HG02642 (cell line): ENCODE results near the gene PCDH8.
A peak's percentile ranks its signal among the peaks of the same experiment; 100 is the strongest.

Source experiments
- ATAC-seq: cut with Tn5 transposase; IDR thresholded peaks from one replicate; pipeline ENCODE4 v1.9.1; 2021; ENCODE audit warnings: mild to moderate bottlenecking; ENCODE audit not compliant: unreplicated experiment, poor library complexity

PCDH8 gene

DNA sequence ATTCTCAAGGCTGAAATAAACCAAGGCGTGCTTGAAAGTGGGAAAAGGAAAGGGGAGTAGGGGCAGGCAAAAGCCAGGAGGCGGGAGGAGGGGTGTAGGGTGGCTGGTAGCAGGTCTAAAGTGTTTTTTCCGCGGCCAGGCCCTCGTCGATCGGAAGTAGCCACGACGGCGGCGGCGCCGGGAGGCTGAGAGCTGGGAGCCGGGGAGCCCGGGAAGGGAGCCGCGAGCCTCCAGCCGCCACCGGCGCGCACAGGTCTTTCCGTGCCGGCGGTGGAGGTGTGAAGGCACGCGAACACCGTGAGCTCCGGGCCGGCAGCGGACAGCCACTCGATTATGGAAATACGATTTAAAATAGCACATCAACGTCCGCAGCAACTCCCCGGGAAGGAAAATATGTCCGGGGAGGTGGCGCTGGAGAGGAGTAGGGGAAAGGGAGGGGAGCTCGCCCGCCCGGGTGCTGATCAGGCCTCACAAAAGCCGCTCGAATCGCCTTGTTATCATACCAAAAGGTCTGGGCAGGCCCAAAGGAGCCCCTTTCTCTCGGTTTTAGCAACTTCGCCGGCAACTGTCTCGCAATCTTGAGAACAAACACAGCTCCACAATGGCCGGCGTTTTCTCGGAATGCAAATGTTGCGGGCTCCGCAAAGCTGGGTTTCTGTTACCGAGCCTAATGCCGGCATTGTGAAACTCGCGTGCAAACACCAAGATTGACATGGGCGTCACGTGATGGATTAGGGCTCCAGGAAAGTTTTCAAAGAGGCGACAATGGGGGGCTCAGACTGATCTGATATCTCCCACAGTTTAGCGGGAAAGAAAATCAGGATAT, 2.9 kb upstream of the PCDH8 start:
- peak; percentile 87 for ATAC-seq

DNA sequence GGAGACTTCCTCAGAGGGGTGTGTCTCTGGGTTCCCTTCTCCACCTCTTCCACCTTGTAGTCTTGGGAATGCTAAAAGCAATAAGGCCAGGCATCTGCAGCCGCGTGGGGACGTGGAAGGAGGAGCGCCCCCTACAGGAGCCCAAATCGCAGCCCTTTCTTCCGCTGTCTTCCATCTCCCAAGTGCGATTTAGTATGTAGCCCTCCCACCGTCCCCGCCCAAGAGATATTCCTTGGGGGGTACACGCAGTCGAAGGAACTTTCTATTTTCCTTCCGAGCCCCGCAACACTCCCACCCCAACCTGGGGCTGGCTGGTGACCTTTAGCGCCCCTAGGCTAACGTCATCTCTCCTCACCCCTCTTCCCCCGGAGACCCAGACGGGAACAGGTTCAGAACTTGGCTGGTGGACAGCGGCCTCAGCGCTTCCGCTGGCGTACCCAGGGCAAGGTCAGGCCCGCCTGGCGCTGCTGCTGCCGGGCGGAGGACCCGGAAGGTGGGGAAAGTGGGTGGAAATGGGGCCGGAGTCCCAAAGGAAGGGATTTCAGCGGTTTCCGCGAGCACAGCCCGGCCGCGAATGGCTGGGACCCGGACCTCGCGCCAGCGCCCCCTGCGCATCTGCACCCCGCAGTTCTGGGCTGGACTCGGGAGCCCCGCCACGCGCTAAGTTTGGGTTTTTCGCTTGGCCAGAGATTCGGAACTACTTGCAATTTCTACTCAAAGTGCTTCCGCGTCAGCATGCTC, 2.1 kb upstream of the PCDH8 start:
- peak; percentile 49 for ATAC-seq

DNA sequence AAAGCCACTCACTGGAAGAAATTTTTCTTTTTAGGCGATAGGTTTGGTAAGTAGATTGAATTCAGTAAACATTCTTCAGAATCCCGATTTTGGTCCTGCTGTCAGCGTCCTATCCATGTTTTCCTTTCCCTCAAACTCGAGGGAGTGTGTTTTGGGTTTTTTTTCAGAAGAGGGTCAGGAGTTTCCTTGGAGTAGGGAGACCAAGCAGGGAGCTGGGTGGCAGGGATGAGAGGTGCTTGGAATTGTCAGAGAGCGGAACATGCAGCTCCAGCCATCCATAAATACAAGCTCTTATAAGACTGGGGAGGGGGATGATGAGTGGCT, 1.6 kb upstream of the PCDH8 start:
- no peak for ATAC-seq

DNA sequence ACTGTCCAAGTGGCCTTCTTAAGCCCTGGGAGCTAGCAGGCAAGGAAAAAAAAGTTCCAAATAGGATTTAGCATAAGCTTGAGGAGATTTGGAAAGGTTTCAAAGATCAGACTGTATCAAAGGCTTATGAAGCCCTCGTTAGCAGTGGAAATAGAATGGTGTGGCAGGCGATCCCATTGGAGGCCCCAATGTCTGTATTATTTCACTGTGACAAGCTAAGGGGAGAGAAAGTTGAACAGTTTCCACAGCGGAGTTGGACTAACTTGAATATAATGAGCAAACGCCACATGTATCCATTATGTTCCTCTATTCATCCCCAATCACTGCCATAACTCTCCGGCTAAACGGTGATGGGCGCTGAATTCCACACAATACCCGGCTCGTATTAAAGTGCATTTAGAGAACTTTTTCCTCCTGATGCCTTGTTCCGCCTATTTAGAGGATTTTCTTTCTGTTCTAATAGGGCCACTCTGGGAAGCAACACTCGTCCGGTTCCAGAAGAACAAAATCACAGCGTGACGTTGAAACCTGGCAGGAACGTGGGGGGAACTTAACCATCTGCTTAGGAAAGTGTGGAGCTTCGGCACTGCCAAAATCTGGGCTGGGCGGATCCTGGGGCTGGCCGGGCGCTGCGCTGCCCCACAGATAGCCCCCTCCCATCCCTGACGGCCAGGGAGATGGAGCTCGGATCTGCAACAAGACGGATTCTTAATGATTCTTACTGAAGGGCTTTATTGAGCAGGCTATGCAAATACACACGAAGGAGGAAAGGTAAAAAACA, 1.0 kb upstream of the PCDH8 start:
- ATAC-seq, result no peak

DNA sequence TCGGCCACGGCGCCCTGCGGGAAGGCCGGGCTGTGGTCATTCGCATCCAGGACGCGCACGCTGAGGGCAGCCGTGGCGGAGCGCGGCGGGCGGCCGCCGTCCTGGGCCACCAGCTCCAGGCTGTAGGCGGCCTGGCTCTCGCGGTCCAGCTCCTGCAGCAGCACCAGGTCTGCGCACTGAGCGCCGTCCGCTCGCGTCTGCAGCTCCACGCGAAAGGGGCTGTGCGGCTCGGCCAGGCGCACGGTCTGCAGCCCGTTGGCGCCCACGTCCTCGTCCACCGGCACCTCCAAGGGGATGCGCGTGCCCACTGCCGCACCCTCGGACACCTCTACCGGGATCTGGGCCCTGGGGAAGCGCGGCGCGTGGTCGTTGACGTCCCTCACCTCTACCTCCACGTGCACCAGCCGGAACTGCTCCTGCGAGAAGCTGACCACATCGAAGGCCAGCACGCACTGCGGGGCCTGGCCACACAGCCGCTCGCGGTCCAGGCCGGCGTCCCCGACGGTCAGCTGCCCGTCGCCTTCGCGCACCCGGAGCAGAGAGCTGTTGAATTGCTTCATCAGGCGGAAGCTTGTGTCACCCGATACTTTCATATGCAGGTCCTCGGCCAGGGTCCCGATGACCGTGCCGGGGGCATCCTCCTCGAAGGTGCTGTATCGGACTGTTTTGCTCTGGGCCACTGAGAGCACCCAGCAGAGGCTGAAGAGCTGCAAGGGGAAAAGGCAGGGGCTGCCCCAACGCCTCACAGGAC, 583 bp downstream of the PCDH8 start:
- ATAC-seq, result no peak

DNA sequence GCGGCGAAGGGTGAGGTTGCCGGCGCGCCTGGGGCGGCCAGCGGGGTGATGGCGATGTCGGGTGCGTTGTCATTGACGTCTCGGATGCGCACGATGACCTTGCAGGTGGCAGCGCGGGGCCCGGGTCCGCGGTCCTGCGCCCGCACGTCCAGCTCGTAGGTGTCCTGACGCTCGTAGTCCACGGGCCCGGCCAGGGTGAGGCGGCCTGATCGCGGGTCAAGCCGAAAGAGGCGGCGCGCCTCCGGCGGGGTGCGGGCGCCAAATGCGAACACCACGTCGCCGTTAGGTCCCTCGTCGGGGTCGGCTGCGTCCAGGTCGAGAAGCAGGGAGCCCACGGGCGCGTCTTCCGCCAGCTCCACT, 1.1 kb downstream of the PCDH8 start:
- ATAC-seq, result no peak

DNA sequence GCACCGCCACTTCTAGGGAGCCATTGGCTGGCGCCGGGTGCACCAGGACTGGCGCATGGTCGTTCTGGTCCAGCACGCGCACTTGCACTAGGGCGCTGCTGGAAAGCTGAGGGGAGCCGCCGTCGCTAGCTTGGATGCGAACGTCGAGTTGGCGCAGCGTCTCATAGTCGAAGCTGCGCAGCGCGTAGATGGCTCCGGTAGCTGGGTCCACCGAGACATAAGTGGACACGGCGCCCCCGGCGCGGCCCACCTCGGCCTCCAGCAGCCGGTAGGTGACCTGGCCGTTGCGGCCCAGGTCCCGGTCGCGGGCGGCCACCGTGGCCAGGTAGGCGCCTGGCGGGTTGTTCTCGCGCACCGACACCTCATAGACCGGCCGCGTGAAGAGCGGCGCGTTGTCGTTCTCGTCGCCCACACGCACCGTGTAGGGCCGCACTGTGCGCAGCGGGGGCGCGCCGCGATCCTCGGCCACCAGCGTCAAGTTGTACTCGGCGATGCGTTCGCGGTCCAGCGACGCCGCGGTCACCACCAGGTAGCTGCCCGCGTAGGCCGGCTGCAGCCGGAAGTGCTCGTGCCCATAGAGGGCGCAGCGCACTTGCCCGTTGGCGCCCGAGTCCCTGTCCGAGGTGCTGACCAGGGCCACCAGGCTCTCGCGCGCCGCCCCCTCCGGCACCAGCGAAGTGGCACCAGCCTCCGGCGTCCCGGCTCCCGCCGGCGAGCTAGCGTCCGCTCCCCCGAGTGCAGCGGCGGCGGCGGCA, 1.7 kb downstream of the PCDH8 start:
- ATAC-seq, result no peak

DNA sequence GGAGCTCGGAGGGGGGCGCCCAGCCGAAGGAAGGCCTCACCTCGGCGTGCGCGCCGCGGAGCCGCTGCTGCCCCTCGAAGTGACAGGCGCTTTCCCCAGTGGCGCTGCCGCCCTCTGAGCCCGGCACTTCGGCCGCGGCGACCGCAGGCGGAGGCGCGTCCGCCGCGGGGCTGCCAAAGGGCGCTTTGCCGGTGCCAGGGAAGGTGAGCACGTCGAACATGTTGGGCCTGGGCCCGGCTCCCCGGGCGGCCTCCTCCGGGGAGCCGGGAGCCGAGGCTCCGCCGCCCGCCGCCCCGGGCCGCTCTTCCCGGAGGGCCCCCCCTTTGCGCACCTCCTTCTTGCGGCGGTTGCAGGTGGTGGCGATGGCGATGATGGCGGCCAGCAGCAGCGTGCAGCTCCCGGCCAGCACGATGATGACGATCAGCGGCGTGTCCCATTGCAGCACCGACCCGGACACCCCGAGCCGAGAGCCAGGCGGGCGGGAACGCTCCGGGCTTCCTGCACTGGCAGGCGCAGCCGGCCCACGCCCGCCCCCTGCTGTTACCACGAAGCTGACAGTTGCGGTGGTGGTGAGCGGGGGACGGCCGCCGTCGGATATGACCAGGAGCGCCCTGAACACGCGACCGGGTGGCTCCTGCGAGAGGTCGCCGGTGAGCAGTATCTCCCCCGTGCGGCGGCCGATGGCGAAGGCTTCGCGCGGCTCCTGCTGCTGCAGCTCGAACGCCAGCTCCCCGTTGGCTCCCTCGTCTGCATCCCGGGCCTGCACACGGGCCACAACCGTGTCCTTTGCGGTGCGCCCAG, 2.5 kb downstream of the PCDH8 start:
- ATAC-seq, result no peak

DNA sequence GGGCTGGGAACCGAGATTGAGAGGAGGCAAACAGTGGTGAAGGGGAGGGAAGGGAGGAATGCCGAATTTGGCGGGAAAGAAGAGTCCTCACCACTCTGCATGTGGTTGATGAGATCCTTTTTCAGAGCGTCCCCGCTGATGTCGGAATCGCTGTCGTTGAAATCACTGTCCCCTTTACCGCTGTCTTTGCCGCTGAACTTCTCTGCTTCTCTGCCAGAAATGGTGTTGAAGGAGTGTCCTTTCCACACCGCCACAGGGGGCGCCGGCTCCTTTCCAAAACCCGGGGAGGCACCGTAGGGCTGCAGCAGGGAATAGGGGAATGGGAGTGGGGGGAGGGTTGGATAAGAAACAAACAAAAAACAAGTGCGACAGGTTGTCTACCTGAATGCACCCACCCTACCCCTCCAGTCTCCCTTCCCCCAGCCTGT, 3.1 kb downstream of the PCDH8 start:
- ATAC-seq, result no peak

DNA sequence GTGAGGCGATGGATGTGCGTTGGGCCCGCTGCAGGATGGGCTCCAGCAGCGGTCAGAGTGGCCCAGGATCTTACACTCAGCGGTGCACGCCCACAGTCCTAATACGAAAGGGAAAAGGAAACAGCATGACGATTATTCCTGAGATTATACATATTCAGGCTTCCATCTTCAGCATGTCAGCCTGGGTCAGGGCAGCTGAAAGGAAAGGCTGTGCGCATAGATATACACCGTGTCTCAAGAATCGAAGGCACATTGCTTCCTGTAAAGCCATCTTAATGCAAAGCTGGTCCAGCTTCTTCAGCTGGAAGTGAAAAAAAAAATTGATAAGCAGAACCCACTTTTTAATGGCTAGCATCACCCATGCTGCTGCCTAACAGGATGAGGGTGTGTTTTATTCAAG, 3.6 kb downstream of the PCDH8 start:
- ATAC-seq, result no peak

DNA sequence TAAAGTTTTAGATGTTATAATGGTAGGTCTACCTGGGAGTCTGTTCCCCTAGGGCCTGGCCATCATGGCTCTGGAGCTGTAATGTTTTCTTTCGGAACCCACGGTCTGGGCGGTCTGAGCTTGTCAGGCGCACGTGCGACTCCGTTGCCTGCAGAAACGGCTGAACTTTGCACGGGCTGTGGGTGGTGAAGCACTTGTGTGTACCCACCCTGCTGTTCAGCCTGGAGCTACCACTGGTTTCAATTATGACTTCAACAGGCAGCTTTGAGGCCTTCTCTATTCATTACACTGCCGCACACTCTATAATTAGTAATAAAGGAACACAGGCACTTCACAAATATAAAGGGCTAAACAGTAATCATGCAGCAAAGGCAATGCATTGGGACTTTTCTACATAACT, 6.0 kb downstream of the PCDH8 start:
- ATAC-seq, result no peak

DNA sequence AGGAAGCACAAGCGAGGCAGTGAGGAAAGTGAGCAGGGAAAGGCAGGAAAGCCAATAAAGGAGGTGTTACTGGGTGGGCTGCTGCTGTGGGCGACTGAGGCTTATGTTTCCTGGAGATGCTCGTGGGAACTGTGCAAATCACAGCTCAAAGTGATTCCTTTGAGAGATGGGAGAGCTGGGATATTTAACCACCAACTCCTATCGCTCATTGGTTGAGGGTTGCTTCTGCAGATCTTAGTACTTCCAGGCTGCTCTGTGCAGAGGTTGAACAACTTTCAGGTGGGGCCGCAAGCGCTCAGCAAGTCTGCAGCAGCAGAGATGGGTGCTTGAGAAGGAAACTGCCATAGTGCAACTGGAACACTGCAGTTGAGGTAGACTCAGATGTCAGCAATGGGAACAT, 8.4 kb downstream of the PCDH8 start:
- no peak for ATAC-seq

DNA sequence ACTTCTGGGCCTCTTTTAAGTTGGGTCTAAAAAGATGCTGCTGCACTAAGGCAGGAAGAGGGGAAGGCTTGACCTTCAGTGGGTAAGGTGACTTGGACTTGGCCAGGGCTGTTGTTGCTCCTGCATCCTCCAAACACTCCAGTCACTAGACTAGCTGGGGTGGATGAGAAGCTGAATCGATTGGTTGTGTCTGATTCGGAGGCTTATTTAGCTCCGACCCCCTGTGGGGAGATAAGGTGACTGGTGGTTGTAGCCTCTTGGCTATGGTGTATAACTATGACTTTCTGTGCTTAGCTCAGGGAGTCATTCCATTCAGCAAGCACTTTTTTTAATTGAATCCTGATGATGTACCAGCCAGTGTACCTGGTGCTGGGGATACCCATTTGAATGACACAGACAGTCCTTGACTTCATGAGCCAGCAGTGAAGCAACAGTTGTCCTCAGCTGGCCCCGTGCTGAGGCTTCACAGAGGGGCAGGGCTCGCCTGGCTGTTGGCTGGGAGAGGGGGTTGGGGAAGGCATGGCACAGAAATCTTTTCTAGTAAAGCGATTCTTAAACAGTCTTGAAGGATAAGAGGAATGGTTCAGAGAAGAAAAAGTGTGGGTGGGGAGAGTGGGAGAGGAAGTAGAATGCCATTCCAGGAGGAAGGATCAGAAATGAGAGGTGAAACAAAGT, 9.9 kb downstream of the PCDH8 start:
- no peak for ATAC-seq

DNA sequence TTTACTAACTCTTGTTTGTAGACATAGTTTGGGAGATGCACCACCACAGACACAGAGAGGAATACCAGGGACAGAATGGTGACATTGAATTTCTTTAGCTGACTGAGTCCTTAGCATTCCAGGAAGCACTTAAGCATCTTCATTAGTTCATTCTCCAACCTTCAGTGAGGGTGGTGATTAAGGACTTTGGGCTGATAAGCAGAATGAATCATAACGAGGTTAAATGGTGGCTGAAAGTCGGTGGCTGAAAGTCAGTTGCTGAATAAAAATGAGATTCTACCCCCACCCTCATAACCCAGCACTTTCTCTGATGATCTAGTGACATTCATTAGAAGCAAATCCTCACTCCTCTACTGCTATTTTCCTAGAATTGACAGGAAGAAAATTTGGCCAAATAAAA, 10.6 kb downstream of the PCDH8 start:
- no peak for ATAC-seq

DNA sequence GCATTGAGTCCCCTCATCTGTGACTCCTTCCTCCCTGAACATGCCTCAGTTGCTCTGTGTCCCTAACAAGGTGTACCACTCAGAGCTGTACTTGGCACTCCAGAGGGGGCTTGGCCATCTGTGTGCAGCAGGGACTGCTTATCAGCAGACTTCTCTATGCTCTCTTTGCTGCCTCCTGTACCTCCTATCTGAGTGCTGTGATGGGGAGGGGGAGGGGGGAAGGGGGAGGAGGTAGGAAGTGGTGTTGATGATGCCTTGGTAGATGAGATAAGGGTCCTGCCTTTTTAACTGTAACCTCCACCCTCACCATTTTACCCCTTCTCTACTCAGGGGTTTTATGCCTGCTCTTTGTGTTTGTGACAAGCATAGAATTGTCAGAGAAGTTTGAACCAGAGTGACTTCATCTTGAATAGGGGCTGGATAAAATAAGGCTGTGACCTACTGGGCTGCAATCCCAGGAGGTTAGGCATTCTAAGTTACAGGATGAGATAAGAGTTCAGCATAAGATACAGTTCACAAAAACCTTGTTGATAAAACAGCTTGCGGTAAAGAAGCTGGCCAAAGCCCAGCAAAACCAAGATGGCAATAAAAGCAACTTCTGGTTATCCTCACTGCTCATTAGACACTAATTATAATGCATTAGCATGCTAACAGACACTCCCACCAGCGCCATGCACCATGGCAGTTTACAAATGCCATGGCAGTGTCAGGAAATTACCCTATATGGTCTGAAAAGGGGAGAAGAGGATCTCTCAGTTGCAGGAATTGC, 13.2 kb downstream of the PCDH8 start:
- no peak for ATAC-seq

DNA sequence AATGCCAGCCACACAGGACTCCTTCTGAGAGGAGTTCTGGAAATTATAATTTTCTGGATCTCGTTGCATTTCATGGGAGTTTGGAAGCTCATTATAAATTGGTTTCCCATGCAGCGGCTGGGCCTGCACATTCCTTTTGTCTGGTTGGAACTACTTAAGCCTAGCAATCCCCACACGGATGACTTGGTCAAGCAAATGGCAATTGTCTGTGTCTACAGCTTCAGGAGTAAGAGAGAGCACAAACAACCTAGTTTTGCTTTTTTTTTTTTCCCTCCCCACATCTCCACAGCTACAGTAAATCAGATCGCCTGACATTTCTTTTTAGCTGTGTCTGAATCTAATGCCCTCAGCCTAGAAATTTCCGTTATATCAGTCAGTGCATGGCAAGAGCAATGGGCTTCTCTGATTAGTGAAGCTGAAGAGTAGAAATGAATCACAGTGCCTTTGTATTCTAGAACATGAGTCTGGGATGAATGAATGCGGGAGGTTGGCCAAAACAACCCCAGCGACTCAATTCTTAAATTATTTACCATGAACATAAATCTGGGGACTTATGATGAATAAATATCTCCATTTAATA, 15.1 kb downstream of the PCDH8 start:
- no peak for ATAC-seq

DNA sequence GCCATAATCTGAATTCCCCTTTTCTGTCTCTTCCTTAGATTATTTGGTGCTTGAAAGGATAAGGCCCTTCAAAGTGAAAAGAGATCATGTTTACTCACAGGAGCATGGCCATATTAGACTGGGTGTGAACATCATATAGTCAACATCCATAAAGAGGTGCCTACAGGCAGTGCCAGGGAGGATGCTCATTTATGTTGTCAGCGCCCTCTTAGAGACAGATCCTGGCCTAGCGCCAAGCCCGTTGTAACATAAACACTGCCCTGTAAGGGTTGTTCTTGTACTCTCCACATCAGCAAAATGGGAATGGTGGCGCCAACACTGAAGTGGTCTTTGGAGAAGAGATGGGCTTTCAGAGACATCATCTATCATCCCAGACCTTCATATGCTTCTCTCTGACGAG, 16.1 kb downstream of the PCDH8 start:
- no peak for ATAC-seq

DNA sequence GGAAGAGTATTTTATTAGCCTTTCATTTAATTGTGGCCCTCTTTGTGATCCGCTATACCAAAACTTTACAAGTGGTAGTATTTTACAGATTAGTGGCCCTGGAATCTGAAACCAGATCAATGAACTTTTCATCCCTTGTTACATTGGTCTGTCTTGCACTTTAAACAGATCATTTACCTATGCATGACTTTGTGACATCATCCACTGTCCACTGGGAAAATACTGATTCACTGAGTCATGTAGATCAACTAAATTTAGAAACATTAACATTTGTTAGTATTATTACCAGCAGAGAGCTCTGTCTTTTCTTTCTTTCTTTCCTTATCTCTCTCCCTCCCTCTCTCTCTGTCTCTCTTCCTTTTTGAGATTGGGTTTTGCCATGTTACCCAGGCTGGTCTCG, 17.5 kb downstream of the PCDH8 start:
- no peak for ATAC-seq
